Body of pancreas (tissue), 4 donors: ENCODE results near the gene CCDC7. TPM values are rescaled to one million over a fixed set of nuclear protein-coding genes. Genes with fewer than 3 reads are reported as not detected.

Source experiments
- ATAC-seq: fragments of 150-250 bp; one replicate; pipeline ENCODE4 v1.9.1; 2016
- DNase-seq, 4 donors: peaks; one replicate each; pipeline ENCODE4 v3.0.0-alpha.2; 2019
- H3K27ac ChIP-seq, 4 donors: fragments of 200-600 bp; sonication (generic); 1 replicate in 3 of 4; 2 replicates in 1 of 4; pipeline versions ENCODE4 v1.5.1 to v1.6.1; 2016 to 2019; ENCODE audit warnings: mild to moderate bottlenecking in 1 of 4, mixed read lengths in 1 of 4, moderate library complexity in 1 of 4
- H3K27me3 ChIP-seq, 2 donors: fragments of 200-600 bp; sonication (generic); one replicate each; pipeline ENCODE4 v1.6.0; 2016; ENCODE audit warnings: mild to moderate bottlenecking in 1 of 2
- H3K36me3 ChIP-seq, 2 donors: fragments of 200-600 bp; sonication (generic); replicated peaks in 1 of 2; 2 replicates each; pipeline ENCODE4 v1.5.1; 2016; ENCODE audit warnings: low read depth in 2 of 2; ENCODE audit not compliant: insufficient read depth in 1 of 2
- H3K4me1 ChIP-seq: fragments of 200-600 bp; sonication (generic); one replicate; pipeline ENCODE4 v1.6.0; 2016
- H3K4me3 ChIP-seq, 2 donors: fragments of 200-600 bp; sonication (generic); 1 replicate in 1 of 2; 2 replicates in 1 of 2; pipeline ENCODE4 v1.5.1; 2016 to 2019
- H3K9me3 ChIP-seq, 3 donors: fragments of 200-600 bp; sonication (generic); 1 replicate in 2 of 3; 2 replicates in 1 of 3; pipeline ENCODE4 v1.5.1; 2016
- POLR2A ChIP-seq, 3 donors: fragments of 450-650 bp; IDR thresholded peaks; one replicate each; pipeline ENCODE4 v1.6.1; 2016; ENCODE audit warnings: antibody characterized with exemption in 3 of 3, mild to moderate bottlenecking in 2 of 3
- WGBS, 2 donors: methylation state at CpG; one replicate each; pipeline ENCODE4 v1.1.5; 2017; 5-methylcytosine and 5-hydroxymethylcytosine counted together
- intact Hi-C: fragments of 100-400 bp; cut with DNase I; formaldehyde crosslinking; loops from one replicate; pipeline ENCODE4 v1.15.1; 2023
- total RNA-seq, 2 donors: library from RNA; depleted of rRNA; stranded (reverse); fragments of >200 nt; gene quantifications; one replicate each; pipeline ENCODE4 v1.1.0, GENCODE V29; 2016
- TF ChIP-seq, protein P1 (sequence below), 7 experiments: fragments of 450-650 bp in 4 of 7; fragments of 200-600 bp in 3 of 7; sonication (generic) in 3 of 7; IDR thresholded peaks; one replicate each; pipeline ENCODE4 v1.5.1; 2016 to 2019; ENCODE audit warnings: antibody characterized with exemption in 7 of 7

CCDC7 gene
- total RNA-seq, 2 donors from 2014 or later, result 4.3 to 23.6 TPM

DNA sequence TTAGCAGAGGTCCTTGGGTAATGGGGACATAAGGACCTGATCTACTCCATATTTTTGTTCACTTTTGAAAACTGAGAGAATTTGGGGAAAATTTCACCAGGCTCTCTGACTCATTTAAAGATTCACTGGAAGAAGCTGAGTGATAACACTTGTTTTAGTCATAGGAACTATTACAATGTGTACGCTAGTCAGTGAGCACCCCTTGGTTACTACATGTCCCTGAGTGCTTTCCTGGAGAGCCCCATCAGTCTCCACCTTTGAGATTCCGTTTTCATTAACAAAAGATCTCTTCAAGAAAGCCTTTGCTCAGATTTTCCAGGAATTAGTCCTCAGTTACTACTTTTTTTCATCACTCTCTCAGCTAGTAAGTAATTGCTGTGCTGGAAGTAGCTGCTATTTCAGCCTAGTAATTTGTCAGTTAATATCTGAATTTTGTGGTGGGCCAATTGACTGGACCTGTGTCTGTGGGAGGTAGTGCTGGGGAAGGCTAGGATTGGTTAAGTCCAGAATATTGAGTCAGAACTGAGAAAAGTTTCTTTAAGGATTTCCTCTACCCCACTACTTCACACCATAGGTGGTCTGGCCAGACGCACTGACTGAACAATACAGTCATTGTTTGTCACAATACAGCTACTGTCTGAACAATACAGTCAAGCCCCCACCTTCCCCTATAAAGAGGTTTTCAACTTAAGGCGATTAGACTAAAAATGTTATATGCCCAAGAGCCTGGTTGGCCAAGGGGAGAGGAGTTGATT lies 235.0 kb downstream of the CCDC7 start:
- no peak for ATAC-seq
- 73 to 85% methylated on average over 4 of the region's 4 CpGs for WGBS, 2 donors

DNA sequence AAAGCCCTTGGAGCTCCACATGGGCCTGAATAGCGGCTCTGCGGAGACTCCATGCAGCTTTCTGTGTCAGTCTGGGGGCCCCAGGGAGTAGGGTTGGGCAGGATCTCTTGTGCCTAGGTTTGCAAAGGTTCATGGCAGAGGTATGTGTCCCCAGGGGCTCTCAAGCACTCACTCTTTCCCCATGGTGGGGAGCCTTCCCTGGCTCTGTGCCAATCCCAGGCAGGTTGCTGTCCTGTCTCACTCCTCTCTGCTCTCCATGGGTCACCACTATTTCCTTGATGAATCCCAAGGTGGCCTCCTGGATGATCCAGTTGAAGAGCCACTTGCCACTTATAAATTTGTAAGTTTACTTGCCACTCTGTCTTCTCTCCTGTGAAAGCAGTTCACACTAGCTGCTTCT lies 238.4 kb downstream of the CCDC7 start:
- Histone ChIP-seq H3K36me3 (no peaks in the 10 kb centered on the region), H3K27ac (no peak overlapping the region), H3K9me3 (no peaks in the 10 kb centered on the region), H3K27me3 (no peaks in the 10 kb centered on the region), H3K4me1 (no peaks in the 10 kb centered on the region), H3K4me3 (no peak overlapping the region)
- DNase-seq (peak in 1 of 4 donors; percentile 9), ATAC-seq (no peak)
- TF ChIP-seq, protein P1, sequence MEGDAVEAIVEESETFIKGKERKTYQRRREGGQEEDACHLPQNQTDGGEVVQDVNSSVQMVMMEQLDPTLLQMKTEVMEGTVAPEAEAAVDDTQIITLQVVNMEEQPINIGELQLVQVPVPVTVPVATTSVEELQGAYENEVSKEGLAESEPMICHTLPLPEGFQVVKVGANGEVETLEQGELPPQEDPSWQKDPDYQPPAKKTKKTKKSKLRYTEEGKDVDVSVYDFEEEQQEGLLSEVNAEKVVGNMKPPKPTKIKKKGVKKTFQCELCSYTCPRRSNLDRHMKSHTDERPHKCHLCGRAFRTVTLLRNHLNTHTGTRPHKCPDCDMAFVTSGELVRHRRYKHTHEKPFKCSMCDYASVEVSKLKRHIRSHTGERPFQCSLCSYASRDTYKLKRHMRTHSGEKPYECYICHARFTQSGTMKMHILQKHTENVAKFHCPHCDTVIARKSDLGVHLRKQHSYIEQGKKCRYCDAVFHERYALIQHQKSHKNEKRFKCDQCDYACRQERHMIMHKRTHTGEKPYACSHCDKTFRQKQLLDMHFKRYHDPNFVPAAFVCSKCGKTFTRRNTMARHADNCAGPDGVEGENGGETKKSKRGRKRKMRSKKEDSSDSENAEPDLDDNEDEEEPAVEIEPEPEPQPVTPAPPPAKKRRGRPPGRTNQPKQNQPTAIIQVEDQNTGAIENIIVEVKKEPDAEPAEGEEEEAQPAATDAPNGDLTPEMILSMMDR (IDR thresholded peaks at IDR 0.05), result no peak
- TF ChIP-seq POLR2A (IDR thresholded peaks at IDR 0.05), result no peak
- intact Hi-C loops, result no loop called here
- 95% methylated on average over 2 of the region's 2 CpGs; no CpG with 5 or more reads in 1 of the 2 donors for WGBS, 2 donors

More for the DNA sequence above, 235.0 kb downstream of the CCDC7 start:
- no peak for DNase-seq
- Histone ChIP-seq H3K36me3 (no peaks in the 10 kb centered on the region), H3K27me3 (no peaks in the 10 kb centered on the region), H3K27ac (no peak overlapping the region), H3K4me1 (no peaks in the 10 kb centered on the region), H3K4me3 (no peak overlapping the region), H3K9me3 (peaks cover 0 to 6% (median 0%) of the 10 kb centered on the region in 3 donors)
- TF ChIP-seq, protein P1 (IDR thresholded peaks at IDR 0.05), result no peak
- TF ChIP-seq POLR2A (IDR thresholded peaks at IDR 0.05), result no peak
- intact Hi-C loops, result no loop called here

DNA sequence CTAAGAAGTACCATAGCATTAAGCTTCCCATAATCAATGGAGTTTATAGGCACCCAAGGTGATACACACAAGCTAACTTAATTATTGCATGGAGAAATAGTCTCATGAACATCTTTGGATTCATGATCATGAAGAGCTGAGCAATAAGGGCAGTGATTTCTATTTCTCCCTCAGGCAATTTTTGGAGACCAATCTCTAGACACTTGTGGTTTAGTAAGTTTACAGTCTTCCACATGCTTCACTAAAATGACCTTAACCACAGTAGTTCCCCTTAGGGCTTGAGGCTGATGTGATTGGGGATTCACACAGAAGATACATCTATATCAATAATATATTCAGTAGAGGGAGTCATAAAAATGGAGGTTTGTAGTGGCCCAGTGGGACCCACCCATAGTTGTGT lies 241.2 kb downstream of the CCDC7 start:
- H3K27me3 ChIP-seq, result no peaks in the 10 kb centered on the region
- H3K36me3 ChIP-seq, result no peaks in the 10 kb centered on the region
- DNase-seq, result no peak
- intact Hi-C loops, result no loop called here
- H3K4me1 ChIP-seq, result no peaks in the 10 kb centered on the region
- no peaks in the 10 kb centered on the region for H3K9me3 ChIP-seq
- H3K27ac ChIP-seq, result no peak overlapping the region
- H3K4me3 ChIP-seq, result no peak overlapping the region
- TF ChIP-seq, protein P1 (IDR thresholded peaks at IDR 0.05), result no peak
- TF ChIP-seq POLR2A (IDR thresholded peaks at IDR 0.05), result no peak
- ATAC-seq, result no peak

DNA sequence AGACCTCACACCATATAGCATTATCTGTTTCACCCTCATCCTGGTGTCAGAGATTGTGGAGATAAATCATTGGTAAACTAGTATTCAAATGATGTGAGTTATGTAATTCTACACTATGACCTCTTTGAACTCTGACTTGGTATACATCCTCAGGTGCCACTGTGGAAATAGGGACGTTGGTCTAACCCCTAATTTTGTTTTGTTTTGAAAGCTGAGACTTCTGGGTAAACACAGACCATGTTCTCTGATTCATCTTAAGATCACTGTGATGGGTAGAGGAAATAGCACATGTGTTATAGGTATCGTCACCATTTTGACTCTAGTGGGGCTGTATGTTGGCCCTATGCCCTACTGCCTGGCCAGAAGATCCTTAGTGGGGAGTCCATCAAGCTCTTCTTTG lies 241.6 kb downstream of the CCDC7 start:
- Histone ChIP-seq H3K9me3 (no peaks in the 10 kb centered on the region), H3K27me3 (no peaks in the 10 kb centered on the region), H3K27ac (no peak overlapping the region), H3K4me1 (no peaks in the 10 kb centered on the region), H3K4me3 (no peak overlapping the region), H3K36me3 (no peaks in the 10 kb centered on the region)
- no peak for ATAC-seq
- DNase-seq, result no peak
- 76 to 84% methylated on average over 2 of the region's 2 CpGs for WGBS, 2 donors
- intact Hi-C loops, result no loop called here
- TF ChIP-seq, protein P1 (IDR thresholded peaks at IDR 0.05), result no peak
- no peak for TF ChIP-seq POLR2A (IDR thresholded peaks at IDR 0.05)

DNA sequence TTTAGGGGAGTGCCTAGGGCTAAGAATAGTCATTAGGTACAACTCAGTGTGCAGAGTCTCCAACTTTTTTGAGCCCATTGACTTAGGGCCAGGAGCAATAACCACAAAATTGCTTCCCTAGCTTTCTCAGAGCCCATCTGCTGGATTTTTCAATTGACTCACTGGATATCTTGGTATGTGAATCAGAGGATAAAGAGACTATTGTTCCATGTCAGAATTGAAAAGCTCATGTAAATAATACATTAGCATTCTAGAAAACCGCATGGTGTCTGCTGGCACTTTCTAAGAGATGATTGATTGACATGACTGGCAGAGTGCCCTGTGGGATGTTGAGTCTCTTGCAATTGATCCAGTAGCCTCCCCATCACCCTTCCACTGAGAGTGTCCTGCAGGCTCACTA lies 246.2 kb downstream of the CCDC7 start:
- TF ChIP-seq, protein P1 (IDR thresholded peaks at IDR 0.05), result no peak
- TF ChIP-seq POLR2A (IDR thresholded peaks at IDR 0.05), result no peak
- Histone ChIP-seq H3K27me3 (no peaks in the 10 kb centered on the region), H3K27ac (no peak overlapping the region), H3K4me3 (no peak overlapping the region), H3K4me1 (no peaks in the 10 kb centered on the region), H3K9me3 (no peaks in the 10 kb centered on the region), H3K36me3 (no peaks in the 10 kb centered on the region)
- 28 to 40% methylated on average over 1 of the region's 1 CpG for WGBS, 2 donors
- ATAC-seq, result no peak
- intact Hi-C loops, result no loop called here
- DNase-seq, result no peak
